PC-3 (cell line): ENCODE data around the gene TXNIP. TPM values are rescaled to one million over a fixed set of nuclear protein-coding genes. Genes with fewer than 3 reads are reported as not detected.
A peak's percentile ranks its signal among the peaks of the same experiment; 100 is the strongest.

Experiments used
- ATAC-seq: fragments of 200-7000 bp; cut with Tn5 transposase; 2 replicates; pipeline ENCODE4 v1.9.1; 2020; ENCODE audit warnings: mild to moderate bottlenecking, moderate library complexity
- BruUV-seq: library from RNA; stranded (reverse); fragments of 400-500 nt; replicated peaks from 2 replicates; lab custom pipeline; 2021; lab: Mats Ljungman, UMichigan
- CTCF ChIA-PET: fragments of 300-600 bp; sonication (Branson Sonifier 250); formaldehyde crosslinking; loops from one replicate; lab custom pipeline; 2022; ENCODE audit warnings: antibody characterized with exemption; lab: Charles Lee
- POLR2A ChIA-PET: fragments of 300-600 bp; sonication (Branson Sonifier 250); formaldehyde crosslinking; loops from one replicate; lab custom pipeline; 2022; ENCODE audit warnings: antibody characterized with exemption; ENCODE audit not compliant: unreplicated experiment; lab: Charles Lee
- DNase-seq: peaks from one replicate; pipeline ENCODE4 v3.0.0-alpha.2; 2015
- H2AFZ ChIP-seq: fragments of 300-600 bp; sonication (generic); 2 replicates; pipeline ENCODE4 v1.6.0; 2016; ENCODE audit warnings: antibody characterized with exemption, low read length
- H3F3A ChIP-seq: fragments of 300-600 bp; sonication (generic); one replicate; pipeline ENCODE4 v1.6.0; 2017; ENCODE audit warnings: antibody characterized with exemption, low read length, control low read depth, mild to moderate bottlenecking; ENCODE audit not compliant: unreplicated experiment
- H3K27ac ChIP-seq: fragments of 300-600 bp; sonication (generic); 2 replicates; pipeline ENCODE4 v1.5.1; 2016; ENCODE audit warnings: mild to moderate bottlenecking, low read length
- H3K27me3 ChIP-seq: fragments of 300-600 bp; sonication (generic); 2 replicates; pipeline ENCODE4 v1.6.1; 2016; ENCODE audit warnings: low read length, mixed read lengths
- H3K36me3 ChIP-seq: fragments of 300-600 bp; sonication (generic); 2 replicates; pipeline ENCODE4 v1.6.1; 2016; ENCODE audit warnings: low read depth, mixed run types, low read length, mixed read lengths
- H3K4me1 ChIP-seq: fragments of 300-600 bp; sonication (generic); 2 replicates; pipeline ENCODE4 v1.5.1; 2016; ENCODE audit warnings: low read length; ENCODE audit not compliant: insufficient read depth
- H3K4me2 ChIP-seq: fragments of 300-600 bp; sonication (generic); 2 replicates; pipeline ENCODE4 v1.6.0; 2016; ENCODE audit warnings: low read length
- H3K4me3 ChIP-seq: fragments of 300-600 bp; sonication (generic); 2 replicates; pipeline ENCODE4 v1.5.1; 2016; ENCODE audit warnings: mild to moderate bottlenecking, low read length, mixed read lengths
- H3K79me2 ChIP-seq: fragments of 300-600 bp; sonication (generic); 2 replicates; pipeline ENCODE4 v1.6.1; 2017; ENCODE audit warnings: low read length, mixed read lengths
- H3K9ac ChIP-seq: fragments of 300-600 bp; sonication (generic); 2 replicates; pipeline ENCODE4 v1.6.0; 2016; ENCODE audit warnings: mild to moderate bottlenecking, low read length
- H3K9me2 ChIP-seq: fragments of 300-600 bp; sonication (generic); replicated peaks from 2 replicates; pipeline ENCODE4 v1.6.1; 2016; ENCODE audit warnings: mixed run types, low read length, mixed read lengths
- H3K9me3 ChIP-seq: fragments of 300-600 bp; sonication (generic); 2 replicates; pipeline ENCODE4 v1.6.1; 2016; ENCODE audit warnings: low read length, mixed read lengths
- H4K20me1 ChIP-seq: fragments of 300-600 bp; sonication (generic); 2 replicates; pipeline ENCODE4 v1.6.1; 2016; ENCODE audit warnings: low read length, mixed read lengths
- EZH2 ChIP-seq: fragments of 300-600 bp; sonication (generic); IDR thresholded peaks from one replicate; pipeline ENCODE4 v1.6.1; 2017; ENCODE audit warnings: antibody characterized with exemption, mild to moderate bottlenecking, low read length; ENCODE audit not compliant: unreplicated experiment
- EZH2phosphoT487 ChIP-seq: fragments of 300-600 bp; sonication (generic); IDR thresholded peaks from 2 replicates; pipeline ENCODE4 v1.6.1; 2018; ENCODE audit warnings: mild to moderate bottlenecking, antibody characterized with exemption, low read length, borderline replicate concordance
- intact Hi-C: fragments of 100-400 bp; cut with micrococcal nuclease; formaldehyde crosslinking; loops from 2 replicates; pipeline ENCODE4 v1.9.0; 2023
- total RNA-seq: library from RNA; depleted of rRNA; stranded (reverse); fragments of >200 nt; gene quantifications from 2 replicates; pipeline ENCODE4 v1.2.3, GENCODE V29; 2014
- TF ChIP-seq, protein P1 (sequence below): fragments of 300-600 bp; sonication (generic); conservative IDR thresholded peaks from 2 replicates; pipeline ENCODE4 v1.5.1; 2017; ENCODE audit warnings: antibody characterized with exemption, low read depth, mild to moderate bottlenecking, low read length

TXNIP gene
- total RNA-seq, 1 experiment from 2014 or later: 45.3 TPM

DNA sequence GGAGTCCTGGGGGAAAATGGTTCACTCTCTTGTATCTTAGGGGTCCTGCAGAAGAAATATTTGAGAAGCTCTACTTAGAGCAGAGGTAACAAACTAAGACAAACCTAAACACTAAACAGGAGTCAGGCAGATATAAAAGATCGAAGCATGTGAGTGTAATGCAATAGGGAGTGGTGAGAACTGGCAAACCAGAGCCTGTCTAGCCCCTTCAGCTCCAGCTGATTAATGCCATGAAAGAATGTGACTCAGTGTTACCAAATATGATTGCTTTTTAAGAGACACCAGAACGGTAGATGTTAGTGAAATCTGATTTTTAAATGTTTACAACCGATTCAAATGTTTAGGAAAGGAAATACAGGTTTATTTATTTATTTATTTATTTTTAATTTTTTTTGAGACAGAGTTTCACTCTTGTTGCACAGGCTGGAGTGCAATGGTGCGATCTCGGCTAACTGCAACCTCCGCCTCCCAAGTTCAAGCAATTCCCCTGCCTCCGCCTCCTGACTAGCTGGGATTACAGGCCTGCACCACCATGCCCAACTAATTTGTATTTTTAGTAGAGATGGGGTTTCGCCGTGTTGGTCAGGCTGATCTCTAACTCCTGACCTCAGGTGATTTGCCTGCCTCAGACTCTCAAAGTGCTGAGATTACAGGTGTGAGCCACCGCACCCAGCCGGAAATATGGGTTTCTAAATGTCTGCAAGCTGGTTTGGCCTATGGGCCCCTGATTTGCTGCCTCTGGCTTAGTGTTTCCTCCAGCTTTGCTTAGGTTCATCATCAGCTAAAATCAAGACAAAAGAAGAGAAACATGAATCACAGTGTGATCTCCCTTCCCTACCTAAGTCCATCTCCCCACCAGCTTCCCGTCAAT is 12.2 kb downstream of the TXNIP start:
- intact Hi-C loops: no loop called here
- Histone ChIP-seq H4K20me1 (no peaks in the 10 kb centered on the region), H3K4me2 (no peak overlapping the region), H3K79me2 (no peaks in the 10 kb centered on the region), H3K9me3 (no peaks in the 10 kb centered on the region), H3K27ac (no peak overlapping the region), H3F3A (no peaks in the 10 kb centered on the region), H3K4me3 (no peak overlapping the region), H3K36me3 (no peaks in the 10 kb centered on the region), H3K9ac (no peak overlapping the region), H2AFZ (no peak overlapping the region), H3K27me3 (no peaks in the 10 kb centered on the region), H3K4me1 (peaks cover 45% of the 10 kb centered on the region), H3K9me2 (no peaks in the 10 kb centered on the region)
- ATAC-seq (no peak), DNase-seq (no peak)
- ChIA-PET POLR2A (no interaction called here), CTCF (no interaction called here)
- TF ChIP-seq, protein P1, sequence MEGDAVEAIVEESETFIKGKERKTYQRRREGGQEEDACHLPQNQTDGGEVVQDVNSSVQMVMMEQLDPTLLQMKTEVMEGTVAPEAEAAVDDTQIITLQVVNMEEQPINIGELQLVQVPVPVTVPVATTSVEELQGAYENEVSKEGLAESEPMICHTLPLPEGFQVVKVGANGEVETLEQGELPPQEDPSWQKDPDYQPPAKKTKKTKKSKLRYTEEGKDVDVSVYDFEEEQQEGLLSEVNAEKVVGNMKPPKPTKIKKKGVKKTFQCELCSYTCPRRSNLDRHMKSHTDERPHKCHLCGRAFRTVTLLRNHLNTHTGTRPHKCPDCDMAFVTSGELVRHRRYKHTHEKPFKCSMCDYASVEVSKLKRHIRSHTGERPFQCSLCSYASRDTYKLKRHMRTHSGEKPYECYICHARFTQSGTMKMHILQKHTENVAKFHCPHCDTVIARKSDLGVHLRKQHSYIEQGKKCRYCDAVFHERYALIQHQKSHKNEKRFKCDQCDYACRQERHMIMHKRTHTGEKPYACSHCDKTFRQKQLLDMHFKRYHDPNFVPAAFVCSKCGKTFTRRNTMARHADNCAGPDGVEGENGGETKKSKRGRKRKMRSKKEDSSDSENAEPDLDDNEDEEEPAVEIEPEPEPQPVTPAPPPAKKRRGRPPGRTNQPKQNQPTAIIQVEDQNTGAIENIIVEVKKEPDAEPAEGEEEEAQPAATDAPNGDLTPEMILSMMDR: no peak
- TF ChIP-seq EZH2: no peak
- TF ChIP-seq EZH2phosphoT487: no peak
- no TSS peak for BruUV-seq

DNA sequence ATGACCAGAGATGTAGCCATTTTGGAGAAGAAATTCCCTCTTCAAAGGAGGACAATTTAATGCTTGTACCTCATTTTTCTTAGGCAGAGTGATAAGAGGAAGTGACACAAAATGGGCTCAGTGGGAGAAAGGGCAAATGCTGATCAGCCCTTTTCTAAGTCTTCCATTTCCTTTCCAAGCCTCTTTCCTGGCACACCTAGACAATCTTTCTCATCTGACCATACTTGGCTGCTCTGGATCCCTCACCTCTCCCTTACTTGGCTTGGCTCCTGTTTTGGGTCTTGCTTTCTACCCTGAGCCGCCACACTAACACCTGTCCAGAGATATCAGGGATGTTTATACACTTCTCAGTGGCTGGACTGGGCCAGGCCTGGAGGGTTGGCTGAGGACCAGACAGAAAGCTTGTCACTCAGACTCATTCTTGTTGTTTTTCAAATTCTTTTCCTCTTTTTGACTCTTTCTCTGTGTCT is 13.1 kb downstream of the TXNIP start:
- 0 out of 2 replicates have a peak overlapping the region, but pooled peaks have one; percentile 4 for H3K4me2 ChIP-seq
- no peaks in the 10 kb centered on the region for H3K9me2 ChIP-seq
- H4K20me1 ChIP-seq: no peaks in the 10 kb centered on the region
- no peaks in the 10 kb centered on the region for H3K9me3 ChIP-seq
- intact Hi-C loops: no loop called here
- no peaks in the 10 kb centered on the region for H3K36me3 ChIP-seq
- H2AFZ ChIP-seq: peak overlapping the region; percentile 11
- ATAC-seq (no peak), DNase-seq (peak; percentile 40)
- no peak overlapping the region for H3K4me3 ChIP-seq
- POLR2A ChIA-PET: no interaction called here
- no TSS peak for BruUV-seq
- TF ChIP-seq EZH2: no peak
- TF ChIP-seq, protein P1: no peak
- no peak for TF ChIP-seq EZH2phosphoT487
- no peaks in the 10 kb centered on the region for H3F3A ChIP-seq
- H3K27me3 ChIP-seq: no peaks in the 10 kb centered on the region
- H3K27ac ChIP-seq: no peak overlapping the region; the same call in 1 of the 2 replicates
- H3K79me2 ChIP-seq: no peaks in the 10 kb centered on the region
- peaks cover 55% of the 10 kb centered on the region for H3K4me1 ChIP-seq
- no peak overlapping the region for H3K9ac ChIP-seq
- CTCF ChIA-PET: no interaction called here
